GM19238 (cell line): Measurements from ENCODE around the gene TLL1.

Experiments
- DNase-seq: peaks from one replicate; pipeline ENCODE4 v3.0.0; 2011; ENCODE audit warnings: low spot score; ENCODE audit not compliant: insufficient read length

TLL1 gene

GRCh38 chr4:166146806-166147540 lies 273.9 kb downstream of the TLL1 start:
- no peak for DNase-seq
